HCT116 (cell line): ENCODE results near the gene SRGAP1. TPM values are rescaled to one million over a fixed set of nuclear protein-coding genes. Genes with fewer than 3 reads are reported as not detected.
"Not testable (repeated sequence)": the region's sequence is repeated elsewhere in the genome, so short reads cannot be mapped to it uniquely, and the experiment has no call there.

Source experiments
- ATAC-seq: fragments of 200-7000 bp; cut with Tn5 transposase; 2 replicates; pipeline ENCODE4 v1.9.1; 2020; ENCODE audit warnings: mild to moderate bottlenecking, moderate library complexity
- BruUV-seq: library from RNA; stranded (reverse); fragments of 400-500 nt; replicated peaks from 2 replicates; lab custom pipeline; 2021; lab: Mats Ljungman, UMichigan
- CTCF ChIA-PET: fragments of 300-600 bp; sonication (Branson Sonifier 250); formaldehyde crosslinking; loops from one replicate; lab custom pipeline; 2021; ENCODE audit warnings: antibody characterized with exemption; lab: Charles Lee
- POLR2A ChIA-PET: fragments of 300-600, 350-600 bp; sonication (Branson Sonifier 250); formaldehyde crosslinking; loops from one replicate; lab custom pipeline; 2021; ENCODE audit warnings: antibody characterized with exemption; lab: Charles Lee
- RAD21 ChIA-PET, 2 experiments: fragments of 300-600 bp; sonication (Branson Sonifier 250); formaldehyde crosslinking; loops; one replicate each; lab custom pipeline; 2023; ENCODE audit warnings: low total read pairs in 2 of 2; ENCODE audit not compliant: uncharacterized antibody in 2 of 2, unreplicated experiment in 2 of 2, low non-redundant PET in 1 of 2; lab: Charles Lee
- DNase-seq: peaks from one replicate; pipeline ENCODE4 v3.0.0-alpha.2; 2010; ENCODE audit warnings: low read depth, low spot score
- H2AFZ ChIP-seq: fragments of 200-600 bp; shearing (Covaris generic), sonication (generic); 2 replicates; pipeline ENCODE4 v1.6.1; 2017; ENCODE audit warnings: low read depth, mixed run types, mixed read lengths, antibody characterized with exemption, low read length; ENCODE audit not compliant: poor library complexity, severe bottlenecking
- H3K27ac ChIP-seq: 2 replicates; pipeline ENCODE4 v1.5.1; 2012; ENCODE audit warnings: low read depth, low read length
- H3K27me3 ChIP-seq: fragments of 200-600 bp; sonication (generic); 2 replicates; pipeline ENCODE4 v1.6.1; 2016; ENCODE audit warnings: mixed run types, low read length, mixed read lengths; ENCODE audit not compliant: insufficient read depth
- H3K36me3 ChIP-seq, 2 experiments: fragments of 200-500 bp in 1 of 2; fragments of 200-600 bp in 1 of 2; sonication (Bioruptor generic) in 1 of 2; sonication (generic) in 1 of 2; 2 replicates each; pipeline versions ENCODE4 v1.5.1 to v1.6.1; 2014 to 2016; ENCODE audit warnings: low read length in 2 of 2, inconsistent platforms in 1 of 2, mixed read lengths in 1 of 2, mixed run types in 1 of 2; ENCODE audit not compliant: insufficient read depth in 2 of 2, control insufficient read depth in 1 of 2
- H3K4me1 ChIP-seq, 2 experiments: fragments of 200-600 bp in 1 of 2; sonication (generic) in 1 of 2; 2 replicates each; pipeline versions ENCODE4 v1.5.1 to v1.6.1; 2012 to 2017; ENCODE audit warnings: low read length in 2 of 2, inconsistent platforms in 1 of 2, mild to moderate bottlenecking in 1 of 2, mixed read lengths in 1 of 2, mixed run types in 1 of 2, moderate library complexity in 1 of 2; ENCODE audit not compliant: insufficient read depth in 2 of 2, control insufficient read depth in 1 of 2
- H3K4me2 ChIP-seq: fragments of 200-600 bp; sonication (generic); 2 replicates; pipeline ENCODE4 v1.6.1; 2017; ENCODE audit warnings: mixed run types, low read length, mixed read lengths
- H3K4me3 ChIP-seq, 2 experiments: fragments of 200-600 bp in 1 of 2; sonication (generic) in 1 of 2; replicated peaks in 1 of 2; 2 replicates each; pipeline ENCODE4 v1.5.1; 2011 to 2016; ENCODE audit warnings: low read length in 2 of 2, control low read depth in 1 of 2, low read depth in 1 of 2, mild to moderate bottlenecking in 1 of 2, mixed read lengths in 1 of 2, mixed run types in 1 of 2
- H3K79me2 ChIP-seq: fragments of 200-600 bp; sonication (generic); 2 replicates; pipeline ENCODE4 v1.6.1; 2017; ENCODE audit warnings: mild to moderate bottlenecking, mixed run types, low read length, moderate library complexity, mixed read lengths; ENCODE audit not compliant: insufficient read depth
- H3K9ac ChIP-seq: fragments of 200-600 bp; sonication (generic); 2 replicates; pipeline ENCODE4 v1.6.1; 2016; ENCODE audit warnings: low read length, mixed read lengths
- H3K9me2 ChIP-seq: fragments of 200-600 bp; sonication (generic), shearing (Covaris generic); 2 replicates; pipeline ENCODE4 v1.6.1; 2017; ENCODE audit warnings: mixed run types, mild to moderate bottlenecking, moderate library complexity; ENCODE audit not compliant: insufficient read depth
- H3K9me3 ChIP-seq, 2 experiments: fragments of 200-500 bp in 1 of 2; fragments of 200-600 bp in 1 of 2; sonication (Bioruptor generic) in 1 of 2; sonication (generic) in 1 of 2; 2 replicates each; pipeline ENCODE4 v1.6.1; 2014 to 2017; ENCODE audit warnings: low read length in 2 of 2, mixed read lengths in 2 of 2, inconsistent platforms in 1 of 2, low read depth in 1 of 2, mild to moderate bottlenecking in 1 of 2, mixed run types in 1 of 2, moderate library complexity in 1 of 2; ENCODE audit not compliant: control insufficient read depth in 1 of 2, insufficient read depth in 1 of 2
- H4K20me1 ChIP-seq: fragments of 200-600 bp; sonication (generic), shearing (Covaris generic); 2 replicates; pipeline ENCODE4 v1.6.1; 2017; ENCODE audit warnings: mixed run types, mild to moderate bottlenecking, moderate library complexity; ENCODE audit not compliant: insufficient read depth
- CBX3 ChIP-seq: IDR thresholded peaks from 2 replicates; pipeline ENCODE4 v1.6.1; 2012; ENCODE audit warnings: low read depth
- EGR1 ChIP-seq: IDR thresholded peaks from 2 replicates; pipeline ENCODE4 v1.6.1; 2012; ENCODE audit warnings: low read depth
- EZH2phosphoT487 ChIP-seq: fragments of 200-600 bp; IDR thresholded peaks from 2 replicates; pipeline ENCODE4 v1.6.1; 2018; ENCODE audit warnings: antibody characterized with exemption, borderline replicate concordance
- FOSL1 ChIP-seq: IDR thresholded peaks from 2 replicates; pipeline ENCODE4 v1.6.1; 2012; ENCODE audit warnings: low read depth
- JUND ChIP-seq: IDR thresholded peaks from 2 replicates; pipeline ENCODE4 v1.6.1; 2012
- POLR2A ChIP-seq: IDR thresholded peaks from 2 replicates; pipeline ENCODE4 v1.7.0; 2011; ENCODE audit warnings: borderline replicate concordance; ENCODE audit not compliant: insufficient read depth, insufficient read length; ENCODE audit errors: extremely low read depth
- POLR2AphosphoS5 ChIP-seq: IDR thresholded peaks from 2 replicates; pipeline ENCODE4 v1.6.1; 2011; ENCODE audit warnings: mild to moderate bottlenecking, low read depth, low read length, moderate library complexity
- SIN3A ChIP-seq: IDR thresholded peaks from 2 replicates; pipeline ENCODE4 v1.6.1; 2012; ENCODE audit warnings: low read depth
- TCF7L2 ChIP-seq: IDR thresholded peaks from 2 replicates; pipeline ENCODE4 v1.7.0; 2011; ENCODE audit warnings: borderline replicate concordance, inconsistent platforms; ENCODE audit not compliant: insufficient read depth, insufficient read length; ENCODE audit errors: extremely low read depth
- ZBTB33 ChIP-seq: IDR thresholded peaks from 2 replicates; pipeline ENCODE4 v1.6.1; 2011; ENCODE audit warnings: mild to moderate bottlenecking, low read length, moderate library complexity; ENCODE audit not compliant: insufficient replicate concordance; ENCODE audit errors: extremely low read depth
- ZFX ChIP-seq: fragments of 450-650 bp; IDR thresholded peaks from 2 replicates; pipeline ENCODE4 v1.6.1; 2017
- intact Hi-C: fragments of 100-400 bp; cut with micrococcal nuclease; formaldehyde crosslinking; loops from 2 replicates; pipeline ENCODE4 v1.10.0; 2022
- total RNA-seq: library from RNA; stranded (reverse); gene quantifications from one replicate; pipeline ENCODE4 v1.2.1, GENCODE V29; 2021; ENCODE audit not compliant: unreplicated experiment
- TF ChIP-seq, protein P1 (sequence below): IDR thresholded peaks from 2 replicates; pipeline ENCODE4 v1.6.1; 2012

The SRGAP1 gene
- total RNA-seq, 1 experiment from 2014 or later, result 16.6 TPM

DNA sequence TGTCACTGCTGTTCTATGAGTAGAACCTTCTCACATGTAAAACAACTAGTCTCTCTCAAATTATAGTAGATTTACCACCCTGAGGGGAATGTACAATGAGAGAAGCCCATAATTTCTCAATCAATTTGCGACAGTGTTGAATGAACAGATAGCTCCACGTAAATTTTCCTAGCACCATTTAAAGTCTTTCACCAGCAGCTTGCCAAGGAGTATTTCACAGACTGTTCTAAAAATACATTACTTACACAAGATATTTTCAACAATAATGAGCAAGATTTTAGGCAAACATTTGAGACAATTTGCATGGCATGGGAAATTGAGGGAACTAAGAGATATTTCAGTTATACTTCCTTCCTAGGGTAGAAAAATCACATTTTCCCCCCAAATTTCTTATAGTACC lies 226.0 kb downstream of the SRGAP1 start:
- BruUV-seq, result no TSS peak
- H3K4me2 ChIP-seq, result no peak overlapping the region
- intact Hi-C loops, result no loop called here
- no peak overlapping the region for H3K4me3 ChIP-seq
- ChIA-PET POLR2A (no interaction called here), RAD21 (no interaction called here)
- peaks cover 0 to 3% of the 10 kb centered on the region in 2 experiments; a peak in 1 of 4 replicates for H3K36me3 ChIP-seq
- DNase-seq, result no peak
- no peaks in the 10 kb centered on the region for H3K27me3 ChIP-seq
- no peaks in the 10 kb centered on the region for H4K20me1 ChIP-seq
- TF ChIP-seq ZFX (no peak), FOSL1 (no peak)
- TF ChIP-seq, all 23 proteins: peak for 0
- Histone ChIP-seq H3K9ac (no peak overlapping the region), H2AFZ (no peak overlapping the region), H3K79me2 (no peaks in the 10 kb centered on the region), H3K9me3 (no peaks in the 10 kb centered on the region), H3K4me1 (no peaks in the 10 kb centered on the region), H3K9me2 (no peaks in the 10 kb centered on the region), H3K27ac (no peak overlapping the region)
- CTCF ChIA-PET, result no interaction called here
- ATAC-seq, result no peak

GRCh38 chr12:64072916-64073575 lies 228.5 kb downstream of the SRGAP1 start:
- ChIA-PET CTCF (no interaction called here), POLR2A (no interaction called here), RAD21 (no interaction called here)
- BruUV-seq, result no TSS peak
- no peaks in the 10 kb centered on the region for H3K9me2 ChIP-seq
- intact Hi-C loops, result no loop called here
- no peaks in the 10 kb centered on the region; a peak in 1 of 4 replicates for H3K36me3 ChIP-seq
- H3K4me1 ChIP-seq, result peaks cover 6 to 21% of the 10 kb centered on the region in 2 experiments
- H3K4me3 ChIP-seq, result no peak overlapping the region
- H4K20me1 ChIP-seq, result no peaks in the 10 kb centered on the region
- H3K4me2 ChIP-seq, result no peak overlapping the region
- DNase-seq (no peak), ATAC-seq (no peak)
- H3K9me3 ChIP-seq, result no peaks in the 10 kb centered on the region
- H3K27me3 ChIP-seq, result no peaks in the 10 kb centered on the region
- TF ChIP-seq JUND (no peak), FOSL1 (no peak), ZBTB33 (no peak), SIN3A (no peak), EGR1 (no peak), CBX3 (no peak), POLR2A (no peak), TCF7L2 (no peak), POLR2AphosphoS5 (no peak), EZH2phosphoT487 (no peak)
- TF ChIP-seq, protein P1, sequence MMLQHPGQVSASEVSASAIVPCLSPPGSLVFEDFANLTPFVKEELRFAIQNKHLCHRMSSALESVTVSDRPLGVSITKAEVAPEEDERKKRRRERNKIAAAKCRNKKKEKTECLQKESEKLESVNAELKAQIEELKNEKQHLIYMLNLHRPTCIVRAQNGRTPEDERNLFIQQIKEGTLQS, result no peak
- no peak overlapping the region for H2AFZ ChIP-seq
- no peak overlapping the region for H3K9ac ChIP-seq
- no peaks in the 10 kb centered on the region for H3K79me2 ChIP-seq
- H3K27ac ChIP-seq, result no peak overlapping the region

- H3K9me3 ChIP-seq, CTCF ChIA-PET, H3K36me3 ChIP-seq, H3K79me2 ChIP-seq, H3K4me3 ChIP-seq, DNase-seq, H2AFZ ChIP-seq, H3K27me3 ChIP-seq, POLR2A ChIA-PET, H3K9me2 ChIP-seq, H3K27ac ChIP-seq, BruUV-seq, H4K20me1 ChIP-seq, intact Hi-C loops, H3K9ac ChIP-seq: not testable (repeated sequence)
- peak; percentile 52 for ATAC-seq
- Histone ChIP-seq H3K4me1 (peaks cover 26 to 40% of the 10 kb centered on the region in 2 experiments), H3K4me2 (peak overlapping the region; percentile 34)
- RAD21 ChIA-PET, result interaction anchor here in 1 of 2 experiments (0.9 kb wide), 1 partner anchor 11 kb away, joined by 4 read pairs; no protein-coding TSS in a partner anchor
Measured at GRCh38 chr12:64076565-64076964, 232.1 kb downstream of the SRGAP1 start.
